Osteoblast (primary cell): ENCODE results near the gene RPUSD2. TPM values are rescaled to one million over a fixed set of nuclear protein-coding genes. Genes with fewer than 3 reads are reported as not detected.

Experiments used
- DNase-seq: peaks from one replicate; pipeline ENCODE4 v3.0.0; 2011; ENCODE audit warnings: low spot score, mixed read lengths; ENCODE audit not compliant: insufficient read length; ENCODE audit errors: missing footprints
- H2AFZ ChIP-seq: 2 replicates; pipeline ENCODE4 v1.6.0; 2011; ENCODE audit warnings: mild to moderate bottlenecking, low read length
- H3K27ac ChIP-seq: 2 replicates; pipeline ENCODE4 v1.5.1; 2011; ENCODE audit warnings: mild to moderate bottlenecking, low read depth, low read length, moderate library complexity
- H3K27me3 ChIP-seq: 2 replicates; pipeline ENCODE4 v1.6.0; 2012; ENCODE audit warnings: mild to moderate bottlenecking, control low read depth, inconsistent platforms, low read length, moderate library complexity; ENCODE audit not compliant: insufficient read depth
- H3K36me3 ChIP-seq: 2 replicates; pipeline ENCODE4 v1.5.1; 2011; ENCODE audit warnings: mild to moderate bottlenecking, low read length, control low read depth, moderate library complexity; ENCODE audit not compliant: insufficient read depth
- H3K4me1 ChIP-seq: 2 replicates; pipeline ENCODE4 v1.5.1; 2011; ENCODE audit warnings: mild to moderate bottlenecking, low read length, control low read depth, moderate library complexity; ENCODE audit not compliant: insufficient read depth
- H3K4me2 ChIP-seq: 2 replicates; pipeline ENCODE4 v1.6.0; 2011; ENCODE audit warnings: mild to moderate bottlenecking, low read length; ENCODE audit not compliant: insufficient read depth
- H3K4me3 ChIP-seq: fragments of 200-600 bp; sonication (generic); 3 replicates; pipeline ENCODE4 v1.5.1; 2012; ENCODE audit warnings: mild to moderate bottlenecking, low read length, inconsistent platforms; ENCODE audit not compliant: insufficient read depth
- H3K79me2 ChIP-seq: 2 replicates; pipeline ENCODE4 v1.6.0; 2012; ENCODE audit warnings: mild to moderate bottlenecking, low read length, control low read depth, inconsistent platforms; ENCODE audit not compliant: insufficient read depth
- H3K9me3 ChIP-seq: 2 replicates; pipeline ENCODE4 v1.5.1; 2011; ENCODE audit warnings: low read depth, low read length, control low read depth
- H4K20me1 ChIP-seq: 2 replicates; pipeline ENCODE4 v1.6.0; 2012; ENCODE audit warnings: mild to moderate bottlenecking, low read length, control low read depth; ENCODE audit not compliant: insufficient read depth
- total RNA-seq: library from RNA; depleted of rRNA; stranded (reverse); fragments of >200 nt; gene quantifications from 2 replicates; pipeline ENCODE4 v1.2.3, GENCODE V29; 2012
- TF ChIP-seq, protein P1 (sequence below): IDR thresholded peaks from 2 replicates; pipeline ENCODE4 v1.5.1; 2011; ENCODE audit warnings: mild to moderate bottlenecking, low read depth, low read length, moderate library complexity; ENCODE audit errors: extremely low read depth

Gene RPUSD2
- total RNA-seq, 1 donor: 9.0 TPM

GRCh38 chr15:40533763-40534364, 35.2 kb upstream of the RPUSD2 start:
- Histone ChIP-seq H3K4me2 (no peak overlapping the region), H4K20me1 (peaks cover 3% of the 10 kb centered on the region), H3K36me3 (no peaks in the 10 kb centered on the region), H3K27me3 (no peaks in the 10 kb centered on the region), H3K4me3 (no peak overlapping the region), H2AFZ (no peak overlapping the region), H3K79me2 (no peaks in the 10 kb centered on the region), H3K9me3 (no peaks in the 10 kb centered on the region), H3K4me1 (peaks cover 9% of the 10 kb centered on the region), H3K27ac (no peak overlapping the region)
- TF ChIP-seq, protein P1, sequence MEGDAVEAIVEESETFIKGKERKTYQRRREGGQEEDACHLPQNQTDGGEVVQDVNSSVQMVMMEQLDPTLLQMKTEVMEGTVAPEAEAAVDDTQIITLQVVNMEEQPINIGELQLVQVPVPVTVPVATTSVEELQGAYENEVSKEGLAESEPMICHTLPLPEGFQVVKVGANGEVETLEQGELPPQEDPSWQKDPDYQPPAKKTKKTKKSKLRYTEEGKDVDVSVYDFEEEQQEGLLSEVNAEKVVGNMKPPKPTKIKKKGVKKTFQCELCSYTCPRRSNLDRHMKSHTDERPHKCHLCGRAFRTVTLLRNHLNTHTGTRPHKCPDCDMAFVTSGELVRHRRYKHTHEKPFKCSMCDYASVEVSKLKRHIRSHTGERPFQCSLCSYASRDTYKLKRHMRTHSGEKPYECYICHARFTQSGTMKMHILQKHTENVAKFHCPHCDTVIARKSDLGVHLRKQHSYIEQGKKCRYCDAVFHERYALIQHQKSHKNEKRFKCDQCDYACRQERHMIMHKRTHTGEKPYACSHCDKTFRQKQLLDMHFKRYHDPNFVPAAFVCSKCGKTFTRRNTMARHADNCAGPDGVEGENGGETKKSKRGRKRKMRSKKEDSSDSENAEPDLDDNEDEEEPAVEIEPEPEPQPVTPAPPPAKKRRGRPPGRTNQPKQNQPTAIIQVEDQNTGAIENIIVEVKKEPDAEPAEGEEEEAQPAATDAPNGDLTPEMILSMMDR: no peak
- no peak for DNase-seq

DNA sequence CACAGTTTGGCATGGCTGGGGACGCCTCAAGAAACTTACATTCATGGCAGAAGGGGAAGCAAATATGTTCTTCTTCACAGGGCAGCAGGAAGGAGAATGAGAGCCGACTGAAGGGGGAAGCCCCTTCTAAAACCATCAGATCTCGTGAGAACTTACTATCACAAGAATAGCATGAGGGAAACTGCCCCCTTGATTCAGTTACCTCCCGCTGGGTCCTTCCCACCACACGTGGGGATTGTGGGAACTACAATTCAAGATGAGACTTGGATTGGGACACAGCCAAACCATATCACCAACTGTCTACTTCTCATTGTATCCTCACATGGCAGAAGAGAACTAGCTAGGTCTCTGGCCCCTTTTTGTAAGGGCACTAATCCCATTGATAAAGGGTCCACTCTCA, 34.7 kb upstream of the RPUSD2 start:
- peaks cover 9% of the 10 kb centered on the region for H3K4me1 ChIP-seq
- DNase-seq: no peak
- no peaks in the 10 kb centered on the region for H3K27me3 ChIP-seq
- no peak overlapping the region for H3K4me2 ChIP-seq
- no peaks in the 10 kb centered on the region for H3K9me3 ChIP-seq
- H2AFZ ChIP-seq: no peak overlapping the region
- H4K20me1 ChIP-seq: peaks cover 3% of the 10 kb centered on the region
- TF ChIP-seq, protein P1: no peak
- no peaks in the 10 kb centered on the region for H3K79me2 ChIP-seq
- H3K27ac ChIP-seq: no peak overlapping the region
- H3K36me3 ChIP-seq: no peaks in the 10 kb centered on the region
- H3K4me3 ChIP-seq: no peak overlapping the region

- no peak overlapping the region for H3K4me3 ChIP-seq
- H3K36me3 ChIP-seq: no peaks in the 10 kb centered on the region
- no peak overlapping the region for H2AFZ ChIP-seq
- no peaks in the 10 kb centered on the region for H3K27me3 ChIP-seq
- no peak overlapping the region for H3K4me2 ChIP-seq
- TF ChIP-seq, protein P1: no peak
- H3K27ac ChIP-seq: no peak overlapping the region
- DNase-seq: no peak
- peaks cover 9% of the 10 kb centered on the region for H3K4me1 ChIP-seq
- peaks cover 3% of the 10 kb centered on the region for H4K20me1 ChIP-seq
- no peaks in the 10 kb centered on the region for H3K79me2 ChIP-seq
- no peaks in the 10 kb centered on the region for H3K9me3 ChIP-seq
Observed at GRCh38 chr15:40536501-40536900, 32.6 kb upstream of the RPUSD2 start.

- H3K9me3 ChIP-seq: no peaks in the 10 kb centered on the region
- H3K27me3 ChIP-seq: no peaks in the 10 kb centered on the region
- H3K4me2 ChIP-seq: no peak overlapping the region
- H3K79me2 ChIP-seq: no peaks in the 10 kb centered on the region
- H3K36me3 ChIP-seq: no peaks in the 10 kb centered on the region
- DNase-seq: no peak
- H3K4me1 ChIP-seq: peaks cover 9% of the 10 kb centered on the region
- H3K4me3 ChIP-seq: no peak overlapping the region
- H4K20me1 ChIP-seq: peaks cover 3% of the 10 kb centered on the region
- no peak overlapping the region for H3K27ac ChIP-seq
- TF ChIP-seq, protein P1: no peak
- H2AFZ ChIP-seq: no peak overlapping the region
Observed at GRCh38 chr15:40538976-40539375, 30.1 kb upstream of the RPUSD2 start.
